Epidermal melanocyte (primary cell): Measurements from ENCODE around the gene ARRDC1.

Experiments used
- DNase-seq: peaks from one replicate; pipeline ENCODE4 v3.0.0; 2011; ENCODE audit warnings: low spot score; ENCODE audit not compliant: insufficient read length

Gene ARRDC1

DNA sequence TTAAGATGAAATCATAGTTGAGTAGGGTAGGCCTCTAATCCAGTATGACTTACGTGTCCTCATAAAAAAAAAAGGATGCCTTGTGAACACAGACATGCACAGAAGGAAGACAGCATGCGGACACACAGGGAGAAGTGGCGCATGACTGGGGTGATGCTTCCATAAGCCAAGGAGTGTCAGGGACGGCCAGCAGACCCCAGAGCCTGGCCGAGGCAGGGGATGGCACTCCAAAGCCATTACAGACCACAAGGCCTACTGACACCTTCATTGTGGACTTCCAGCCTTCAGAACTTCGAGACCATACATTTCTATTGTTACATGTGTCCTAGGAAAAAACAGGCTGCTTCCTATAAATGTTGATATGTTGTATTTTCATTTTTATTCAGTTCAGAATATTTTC is 33.2 kb downstream of the ARRDC1 start:
- no peak for DNase-seq

DNA sequence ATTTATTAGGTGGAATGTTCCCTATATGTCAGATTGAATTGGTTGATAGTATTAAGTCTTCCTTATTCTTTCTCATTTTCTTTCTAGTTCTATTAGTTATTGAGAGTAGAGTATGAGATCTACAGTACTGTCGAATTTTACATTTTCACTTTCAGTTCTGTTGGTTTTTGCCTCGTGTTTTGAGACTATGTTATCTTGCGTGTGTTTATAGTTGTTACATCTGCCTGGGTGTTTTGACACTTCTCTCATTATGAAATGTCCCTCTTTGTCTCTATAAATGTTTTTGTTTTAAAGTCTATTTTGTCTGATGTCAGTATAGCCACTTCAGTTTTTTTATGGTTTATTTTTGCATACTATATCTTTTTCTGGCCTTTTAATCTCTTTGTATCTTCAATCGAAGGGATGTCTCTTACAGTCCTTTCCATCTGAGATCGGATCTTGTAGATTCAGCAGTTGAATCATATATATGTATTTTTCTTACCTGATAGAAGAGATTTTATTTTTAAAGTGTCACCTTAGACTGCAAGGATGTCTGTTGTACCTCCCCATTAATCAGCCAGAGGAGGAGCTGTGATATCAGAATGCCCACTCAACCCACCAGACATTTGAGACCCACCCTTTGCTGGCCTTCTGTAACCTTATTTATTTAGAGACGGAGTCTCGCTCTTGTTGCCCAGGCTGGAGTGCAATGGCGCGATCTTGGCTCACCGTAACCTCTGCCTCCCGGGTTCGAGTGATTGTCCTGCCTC is 34.0 kb downstream of the ARRDC1 start:
- no peak for DNase-seq

GRCh38 chr9:137640862-137641261 is 35.4 kb downstream of the ARRDC1 start:
- no peak for DNase-seq

DNA sequence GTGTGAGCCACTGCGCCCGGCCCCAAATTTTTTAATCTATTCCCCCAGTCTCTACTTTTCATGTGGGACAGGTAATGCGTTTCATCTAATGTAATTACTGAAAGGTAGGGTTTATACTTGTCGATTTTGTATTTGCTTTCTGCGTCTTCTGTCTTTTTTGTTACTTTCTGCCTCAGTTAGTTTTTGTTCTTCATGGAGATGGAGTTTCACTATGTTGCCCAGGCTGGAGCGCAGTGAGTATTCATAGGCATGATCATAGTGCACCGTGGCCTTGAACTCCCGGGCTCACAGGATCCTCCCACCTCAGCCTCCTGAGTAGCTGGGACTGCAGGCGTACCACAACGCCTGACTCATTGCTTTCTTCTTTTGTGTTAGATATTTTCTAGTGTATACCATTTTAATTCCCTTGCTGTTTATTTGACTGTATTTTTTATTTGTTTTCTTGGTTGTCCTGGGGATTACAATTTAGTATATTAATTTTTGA is 36.7 kb downstream of the ARRDC1 start:
- DNase-seq: no peak

- no peak for DNase-seq
Measured at GRCh38 chr9:137642892-137643291, 37.4 kb downstream of the ARRDC1 start.

DNA sequence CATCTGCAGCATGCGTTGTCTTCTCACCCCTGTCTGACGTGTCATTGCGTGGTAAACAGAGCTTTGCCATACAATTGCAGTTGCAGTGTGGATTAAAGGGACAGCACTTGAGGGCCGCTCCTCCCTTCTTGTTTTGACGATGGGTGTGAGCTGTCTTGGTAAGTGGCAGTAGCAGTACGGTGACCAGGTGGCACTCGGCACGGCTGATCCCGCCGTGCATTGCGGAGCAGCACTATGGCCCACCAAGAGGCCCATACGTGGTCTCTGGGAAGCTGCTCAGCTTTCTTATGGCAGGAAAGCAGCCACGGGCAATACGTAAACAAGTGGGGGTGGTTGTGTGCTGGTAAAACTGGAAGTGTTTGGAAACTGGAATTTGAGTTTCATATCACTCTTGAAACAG is 38.4 kb downstream of the ARRDC1 start:
- no peak for DNase-seq

GRCh38 chr9:137645211-137645610 is 39.7 kb downstream of the ARRDC1 start:
- no peak for DNase-seq

DNA sequence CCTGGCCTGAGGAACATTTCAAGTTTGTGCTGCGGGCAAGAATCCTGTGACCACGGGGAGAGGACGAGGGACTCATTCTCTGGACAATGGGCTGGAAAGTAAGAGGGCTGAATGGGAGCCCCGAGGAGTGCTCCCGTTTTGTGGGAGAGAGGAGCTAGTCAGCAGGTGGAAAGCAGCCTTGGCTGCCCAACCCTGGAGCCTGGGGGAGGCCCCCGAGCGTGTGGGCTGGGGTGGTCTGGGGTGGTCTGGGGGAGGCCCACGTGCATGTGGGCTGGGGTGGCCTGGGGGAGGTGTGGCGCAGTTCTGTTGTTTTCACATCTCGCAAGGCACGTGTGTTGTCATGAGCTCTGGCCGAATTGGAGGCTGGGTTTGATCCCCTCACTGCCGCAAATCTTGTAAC is 40.9 kb downstream of the ARRDC1 start:
- no peak for DNase-seq

- no peak for DNase-seq
Measured at GRCh38 chr9:137647096-137647714, 41.7 kb downstream of the ARRDC1 start.

DNA sequence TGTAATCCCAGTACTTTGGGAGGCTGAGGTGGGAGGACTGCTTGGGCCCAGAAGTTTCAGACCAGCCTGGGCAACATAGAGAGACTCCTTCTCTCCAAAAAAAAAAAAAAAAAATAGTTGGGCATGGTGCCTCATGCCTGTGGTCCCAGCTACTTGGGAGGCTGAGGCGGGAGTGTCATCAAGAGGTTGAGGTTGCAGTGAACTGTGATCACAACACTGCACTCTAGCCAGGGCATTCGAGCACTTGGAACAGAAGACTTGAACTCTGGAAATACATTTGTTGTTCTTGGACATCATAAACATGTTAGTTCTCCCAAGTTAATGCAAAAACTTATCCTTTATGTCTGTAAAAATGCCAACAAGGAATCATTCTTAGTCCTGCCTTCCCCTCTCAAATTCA is 42.9 kb downstream of the ARRDC1 start:
- DNase-seq: no peak

GRCh38 chr9:137649553-137649952 is 44.1 kb downstream of the ARRDC1 start:
- DNase-seq: no peak

- no peak for DNase-seq
Measured at GRCh38 chr9:137650259-137650658, 44.8 kb downstream of the ARRDC1 start.

GRCh38 chr9:137650779-137651178 is 45.3 kb downstream of the ARRDC1 start:
- DNase-seq: no peak

GRCh38 chr9:137656416-137656815 is 50.9 kb downstream of the ARRDC1 start:
- DNase-seq: no peak

DNA sequence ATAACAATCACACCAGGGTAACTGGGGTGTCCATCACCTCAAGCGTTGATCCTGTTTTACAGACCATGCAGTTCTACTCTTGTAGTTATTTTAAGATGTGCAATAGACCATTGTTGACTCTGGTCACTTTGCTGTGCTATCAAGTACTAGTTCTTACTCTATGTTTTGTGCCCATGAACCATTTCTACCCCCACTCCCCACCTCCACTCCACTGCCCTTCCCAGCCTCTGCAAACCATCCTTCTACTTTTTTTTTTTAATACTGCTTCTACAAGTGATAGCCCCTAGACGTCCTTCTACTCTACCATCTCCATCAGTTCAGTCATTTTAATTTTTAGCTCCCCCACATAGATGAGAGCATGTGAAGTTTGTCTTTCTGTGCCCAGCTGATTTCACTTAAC is 52.1 kb downstream of the ARRDC1 start:
- DNase-seq: no peak

DNA sequence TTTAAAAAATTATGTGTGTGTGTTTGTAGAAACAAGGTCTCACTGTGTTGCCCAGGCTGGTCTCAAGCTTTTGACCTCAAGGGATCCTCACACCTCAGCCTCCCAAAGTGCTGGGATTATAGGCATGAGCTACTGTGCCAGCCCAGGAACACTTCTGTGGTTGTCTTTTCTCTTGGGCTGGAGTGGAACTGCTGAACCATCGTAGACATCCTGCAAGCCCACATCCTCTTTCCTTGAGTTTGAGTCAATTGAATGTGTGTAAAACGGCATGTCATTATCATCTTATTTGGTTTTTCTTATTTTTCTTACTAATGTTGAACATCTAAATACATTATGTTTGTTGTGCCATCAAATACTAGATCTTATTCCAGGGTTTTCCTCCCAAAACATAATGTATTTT is 53.3 kb downstream of the ARRDC1 start:
- DNase-seq: no peak

- DNase-seq: no peak
Measured at GRCh38 chr9:137660144-137660543, 54.7 kb downstream of the ARRDC1 start.

- no peak for DNase-seq
Measured at GRCh38 chr9:137663584-137663983, 58.1 kb downstream of the ARRDC1 start.

- no peak for DNase-seq
Measured at GRCh38 chr9:137664676-137665075, 59.2 kb downstream of the ARRDC1 start.
